ENCODE results near the gene RPS17.

Gene RPS17

GRCh38 chr15:82556315-82557035, 16.2 kb upstream of the RPS17 start:
- FAIRE-seq (no peak), DNase-seq (ENCODE audit: insufficient read length, low spot score) (no peak)
- no peak for TF ChIP-seq POLR2A (IDR thresholded peaks at IDR 0.05; ENCODE audit: low read depth, low read length)

- no peak for DNase-seq (ENCODE audit: insufficient read length, low spot score)
- no peak for TF ChIP-seq POLR2A (IDR thresholded peaks at IDR 0.05; ENCODE audit: low read depth, low read length)
- FAIRE-seq = no peak
Measured at GRCh38 chr15:82554849-82555248, 14.6 kb upstream of the RPS17 start.

GRCh38 chr15:82554351-82554750, 14.1 kb upstream of the RPS17 start:
- no peak for DNase-seq (ENCODE audit: insufficient read length, low spot score)
- TF ChIP-seq POLR2A (IDR thresholded peaks at IDR 0.05; ENCODE audit: low read depth, low read length) = no peak
- FAIRE-seq = no peak

- no peak for TF ChIP-seq POLR2A (IDR thresholded peaks at IDR 0.05; ENCODE audit: low read depth, low read length)
- DNase-seq (ENCODE audit: insufficient read length, low spot score) (no peak), FAIRE-seq (no peak)
Measured at GRCh38 chr15:82553846-82554245, 13.6 kb upstream of the RPS17 start.

- no peak for TF ChIP-seq POLR2A (IDR thresholded peaks at IDR 0.05; ENCODE audit: low read depth, low read length)
- DNase-seq (ENCODE audit: insufficient read length, low spot score) = no peak
- no peak for FAIRE-seq
Measured at GRCh38 chr15:82552861-82553260, 12.6 kb upstream of the RPS17 start.

GRCh38 chr15:82551646-82552247, 11.5 kb upstream of the RPS17 start:
- no peak for TF ChIP-seq POLR2A (IDR thresholded peaks at IDR 0.05; ENCODE audit: low read depth, low read length)
- FAIRE-seq (no peak), DNase-seq (ENCODE audit: insufficient read length, low spot score) (no peak)

GRCh38 chr15:82549199-82549665, 9.0 kb upstream of the RPS17 start:
- FAIRE-seq (no peak), DNase-seq (ENCODE audit: insufficient read length, low spot score) (no peak)
- no peak for TF ChIP-seq POLR2A (IDR thresholded peaks at IDR 0.05; ENCODE audit: low read depth, low read length)

GRCh38 chr15:82548700-82549099, 8.4 kb upstream of the RPS17 start:
- no peak for FAIRE-seq
- DNase-seq (ENCODE audit: insufficient read length, low spot score) = no peak
- TF ChIP-seq POLR2A (IDR thresholded peaks at IDR 0.05; ENCODE audit: low read depth, low read length) = no peak

- no peak for DNase-seq (ENCODE audit: insufficient read length, low spot score)
- TF ChIP-seq POLR2A (IDR thresholded peaks at IDR 0.05; ENCODE audit: low read depth, low read length) = no peak
- no peak for FAIRE-seq
Measured at GRCh38 chr15:82545478-82545877, 5.2 kb upstream of the RPS17 start.

- no peak for DNase-seq (ENCODE audit: insufficient read length, low spot score)
- FAIRE-seq = no peak
- TF ChIP-seq POLR2A (IDR thresholded peaks at IDR 0.05; ENCODE audit: low read depth, low read length) = no peak
Measured at GRCh38 chr15:82545002-82545401, 4.7 kb upstream of the RPS17 start.

GRCh38 chr15:82544431-82544830, 4.2 kb upstream of the RPS17 start:
- TF ChIP-seq POLR2A (IDR thresholded peaks at IDR 0.05; ENCODE audit: low read depth, low read length) = no peak
- DNase-seq (ENCODE audit: insufficient read length, low spot score) (no peak), FAIRE-seq (no peak)

GRCh38 chr15:82543160-82543559, 2.9 kb upstream of the RPS17 start:
- DNase-seq (ENCODE audit: insufficient read length, low spot score) = no peak
- FAIRE-seq = no peak
- no peak for TF ChIP-seq POLR2A (IDR thresholded peaks at IDR 0.05; ENCODE audit: low read depth, low read length)

GRCh38 chr15:82540984-82541431, 751 bp upstream of the RPS17 start:
- DNase-seq (ENCODE audit: insufficient read length, low spot score) (no peak), FAIRE-seq (no peak)
- TF ChIP-seq POLR2A (IDR thresholded peaks at IDR 0.05; ENCODE audit: low read depth, low read length) = no peak

- DNase-seq (ENCODE audit: insufficient read length, low spot score) = no peak
- FAIRE-seq = no peak
- TF ChIP-seq POLR2A (IDR thresholded peaks at IDR 0.05; ENCODE audit: low read depth, low read length) = no peak
Measured at GRCh38 chr15:82539691-82540054, 584 bp downstream of the RPS17 start.
